Endothelial cell of umbilical vein (primary cell): ENCODE results near the gene MCM8. TPM values are rescaled to one million over a fixed set of nuclear protein-coding genes. Genes with fewer than 3 reads are reported as not detected.

Source experiments
- BruUV-seq: library from RNA; stranded (reverse); fragments of 400-500 nt; replicated peaks from 2 replicates; lab custom pipeline; 2021; lab: Mats Ljungman, UMichigan
- CTCF ChIA-PET: fragments of 300-600, 350-600 bp; sonication (Branson Sonifier 250); formaldehyde crosslinking; loops from one replicate; lab custom pipeline; 2021; ENCODE audit warnings: antibody characterized with exemption, inconsistent platforms; lab: Charles Lee
- POLR2A ChIA-PET: fragments of 300-600, 350-600 bp; sonication (Branson Sonifier 250); formaldehyde crosslinking; loops from one replicate; lab custom pipeline; 2021; ENCODE audit warnings: antibody characterized with exemption, inconsistent platforms; lab: Charles Lee
- DNase-seq: peaks from one replicate; pipeline ENCODE4 v3.0.0-alpha.2; 2011; ENCODE audit warnings: low read depth, low spot score
- FAIRE-seq: peaks from 2 replicates; lab custom pipeline; 2011; peaks lifted over from hg19 to GRCh38; lab: Jason Lieb, UNC
- H2AFZ ChIP-seq: 2 replicates; pipeline ENCODE4 v1.6.0; 2012; ENCODE audit warnings: low read depth, low read length, control low read depth, inconsistent platforms
- H3K27ac ChIP-seq: 2 replicates; pipeline ENCODE4 v1.5.1; 2011; ENCODE audit warnings: low read depth, mild to moderate bottlenecking, control low read depth, low read length, moderate library complexity; ENCODE audit not compliant: insufficient read depth
- H3K27me3 ChIP-seq, 2 experiments: 2 replicates each; pipeline versions ENCODE4 v1.6.0 to v1.6.1; 2011; ENCODE audit warnings: low read length in 2 of 2, mixed read lengths in 1 of 2; ENCODE audit not compliant: control insufficient read depth in 2 of 2, insufficient read depth in 2 of 2
- H3K36me3 ChIP-seq, 2 experiments: 2 replicates in 1 of 2; 3 replicates in 1 of 2; pipeline ENCODE4 v1.5.1; 2011; ENCODE audit warnings: low read length in 2 of 2, mild to moderate bottlenecking in 1 of 2, moderate library complexity in 1 of 2; ENCODE audit not compliant: control insufficient read depth in 2 of 2, insufficient read depth in 2 of 2; ENCODE audit errors: extremely low read depth in 1 of 2
- H3K4me1 ChIP-seq: 3 replicates; pipeline ENCODE4 v1.5.1; 2011; ENCODE audit warnings: mild to moderate bottlenecking, low read length; ENCODE audit not compliant: control insufficient read depth, insufficient read depth; ENCODE audit errors: extremely low read depth
- H3K4me2 ChIP-seq: 2 replicates; pipeline ENCODE4 v1.6.1; 2011; ENCODE audit warnings: low read length, control low read depth, mixed read lengths; ENCODE audit not compliant: insufficient read depth
- H3K4me3 ChIP-seq, 3 experiments: fragments of 200-600 bp in 1 of 3; sonication (generic), shearing (Covaris generic) in 1 of 3; replicated peaks in 1 of 3; 2 replicates each; pipeline ENCODE4 v1.5.1; 2011 to 2016; ENCODE audit warnings: control low read depth in 3 of 3, low read length in 3 of 3, mild to moderate bottlenecking in 2 of 3, inconsistent platforms in 1 of 3, low read depth in 1 of 3, moderate library complexity in 1 of 3; ENCODE audit not compliant: insufficient read depth in 1 of 3
- H3K79me2 ChIP-seq: 2 replicates; pipeline ENCODE4 v1.6.0; 2012; ENCODE audit warnings: low read length, inconsistent platforms; ENCODE audit not compliant: control insufficient read depth, insufficient read depth
- H3K9ac ChIP-seq: replicated peaks from 2 replicates; pipeline ENCODE3; 2011; ENCODE audit warnings: low read length, control low read depth; ENCODE audit not compliant: insufficient read depth; ENCODE audit errors: extremely low read depth
- H3K9me1 ChIP-seq: replicated peaks from 3 replicates; pipeline ENCODE4 v1.6.0; 2011; ENCODE audit warnings: mild to moderate bottlenecking, low read length; ENCODE audit not compliant: control insufficient read depth, insufficient read depth; ENCODE audit errors: extremely low read depth
- H3K9me3 ChIP-seq: replicated peaks from 2 replicates; pipeline ENCODE4 v1.5.1; 2012; ENCODE audit warnings: low read length, inconsistent platforms; ENCODE audit not compliant: control insufficient read depth, insufficient read depth
- H4K20me1 ChIP-seq: replicated peaks from 2 replicates; pipeline ENCODE3; 2011; ENCODE audit warnings: mild to moderate bottlenecking, low read length; ENCODE audit not compliant: control insufficient read depth, insufficient read depth; ENCODE audit errors: extremely low read depth
- CTCF ChIP-seq, 2 donors: IDR thresholded peaks; 1 replicate in 1 of 2; 2 replicates in 1 of 2; pipeline ENCODE4 v1.5.1; 2011; ENCODE audit warnings: low read length in 2 of 2, mild to moderate bottlenecking in 2 of 2, moderate library complexity in 2 of 2, control low read depth in 1 of 2, inconsistent platforms in 1 of 2, low read depth in 1 of 2; ENCODE audit not compliant: insufficient read depth in 1 of 2; ENCODE audit errors: extremely low read depth in 1 of 2
- FOS ChIP-seq: IDR thresholded peaks from 2 replicates; pipeline ENCODE4 v1.6.1; 2011; ENCODE audit warnings: mild to moderate bottlenecking, low read length, moderate library complexity, borderline replicate concordance; ENCODE audit not compliant: insufficient read depth
- GATA2 ChIP-seq: IDR thresholded peaks from 2 replicates; pipeline ENCODE4 v1.7.0; 2011; ENCODE audit warnings: low read depth, mild to moderate bottlenecking, moderate library complexity, mixed read lengths, low read length; ENCODE audit not compliant: insufficient read length, insufficient read depth
- MAX ChIP-seq: IDR thresholded peaks from 2 replicates; pipeline ENCODE4 v1.6.1; 2011; ENCODE audit not compliant: insufficient read depth, insufficient read length
- POLR2A ChIP-seq: IDR thresholded peaks from 2 replicates; pipeline ENCODE4 v1.6.1; 2012; ENCODE audit warnings: low read depth, mild to moderate bottlenecking, control low read depth, low read length
- dilution Hi-C: fragments of 300-500 bp; cut with MboI; formaldehyde crosslinking; loops from one replicate; pipeline ENCODE4 v1.15.0; 2019; ENCODE audit warnings: low sequenced_read_pairs; ENCODE audit not compliant: extremely low pct_ligation_motif_present
- intact Hi-C: fragments of 100-400 bp; cut with micrococcal nuclease; formaldehyde crosslinking; loops from one replicate; pipeline ENCODE4 v1.10.0; 2022
- polyA plus RNA-seq, 4 experiments: library from polyadenylated mRNA; depleted of rRNA in 3 of 4; stranded (reverse) in 3 of 4; unstranded in 1 of 4; fragments of >200 nt; gene quantifications; 2 replicates each; pipeline versions ENCODE4 v1.2.1 to v1.2.3, GENCODE V29; 2011 to 2012; ENCODE audit warnings: missing spikeins in 1 of 4
- total RNA-seq: library from RNA; stranded (reverse); gene quantifications from 2 replicates; pipeline ENCODE4 v1.2.3, GENCODE V29; 2021

MCM8 gene
- total and polyA plus RNA-seq, 2 donors (not counting 3 experiments of a cell fraction or from before 2014, with no cell fraction given): 2.9 to 14.4 TPM

- dilution Hi-C loops (no loop called here), intact Hi-C loops (no loop called here)
- ChIA-PET POLR2A (no interaction called here), CTCF (interaction anchor here (0.6 to 1.3 kb wide), 2 partner anchors 89 to 451 kb away, joined by 3 to 9 read pairs; no protein-coding TSS in a partner anchor)
- Histone ChIP-seq H3K9me1 (no peaks in the 10 kb centered on the region), H3K9ac (no peak overlapping the region), H3K9me3 (no peaks in the 10 kb centered on the region), H3K27ac (no peak overlapping the region), H2AFZ (no peak overlapping the region), H3K79me2 (peaks cover 42% of the 10 kb centered on the region), H3K4me2 (peak overlapping the region; percentile 87), H3K36me3 (peaks cover 3 to 6% of the 10 kb centered on the region in 2 experiments), H3K27me3 (no peaks in the 10 kb centered on the region), H3K4me1 (peaks cover 23% of the 10 kb centered on the region), H3K4me3 (peak overlapping the region in 1 of 3 experiments; percentile 14), H4K20me1 (peaks cover 3% of the 10 kb centered on the region)
- peak; percentile 11 for TF ChIP-seq FOS
- no peak for TF ChIP-seq CTCF (IDR thresholded peaks at IDR 0.05; ENCODE audit: extremely low read depth in 1 of 2, insufficient read depth in 1 of 2, low read depth in 1 of 2, low read length in 2 of 2)
- FAIRE-seq (peak; percentile 87), DNase-seq (peak; percentile 74)
- no TSS peak for BruUV-seq
These were observed 57.8 kb downstream of the MCM8 start for GRCh38 chr20:6008254-6008653.

DNA sequence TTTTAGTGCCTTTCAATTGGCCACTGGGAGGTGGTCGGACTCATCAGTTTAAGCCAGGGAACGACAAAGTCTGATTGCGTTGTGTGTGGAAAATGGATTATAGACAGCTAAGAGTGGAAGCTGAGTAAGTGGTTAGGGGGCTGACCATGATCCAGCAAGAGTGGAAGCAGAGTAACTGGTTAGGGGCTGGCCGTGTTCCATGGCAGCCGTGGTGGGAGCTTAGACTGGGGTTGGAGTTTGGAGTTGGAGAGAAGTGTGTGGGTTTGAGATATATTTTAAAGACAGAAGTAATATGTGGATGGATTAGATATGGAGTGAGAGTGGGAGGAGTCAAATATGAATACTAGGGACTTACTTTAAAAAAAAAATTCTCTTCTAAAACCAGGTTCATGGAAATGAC is 61.7 kb downstream of the MCM8 start:
- Histone ChIP-seq H3K9me3 (no peaks in the 10 kb centered on the region), H3K4me1 (peaks cover 14% of the 10 kb centered on the region), H3K4me2 (no peak overlapping the region), H2AFZ (no peak overlapping the region), H4K20me1 (peaks cover 3% of the 10 kb centered on the region), H3K9me1 (no peaks in the 10 kb centered on the region), H3K4me3 (no peak overlapping the region), H3K27me3 (no peaks in the 10 kb centered on the region), H3K79me2 (peaks cover 42% of the 10 kb centered on the region), H3K36me3 (peaks cover 8 to 14% of the 10 kb centered on the region in 2 experiments), H3K27ac (no peak overlapping the region), H3K9ac (no peak overlapping the region)
- dilution Hi-C loops: no loop called here
- intact Hi-C loops: no loop called here
- BruUV-seq: no TSS peak
- no peak for FAIRE-seq
- TF ChIP-seq FOS (no peak), POLR2A (no peak), MAX (no peak), GATA2 (no peak)
- DNase-seq: no peak
- POLR2A ChIA-PET: no interaction called here
- CTCF ChIA-PET: no interaction called here
